CD4-positive, alpha-beta memory T cell (primary cell): ENCODE data around the gene JPH4. TPM values are rescaled to one million over a fixed set of nuclear protein-coding genes. Genes with fewer than 3 reads are reported as not detected.

Experiments
- CTCF ChIA-PET: fragments of 350-600 bp; sonication (Branson Sonifier 250); formaldehyde crosslinking; loops from one replicate; lab custom pipeline; 2021; ENCODE audit warnings: inconsistent platforms; ENCODE audit not compliant: partially characterized antibody; lab: Charles Lee
- POLR2A ChIA-PET: fragments of 350-600 bp; sonication (Branson Sonifier 250); formaldehyde crosslinking; loops from one replicate; lab custom pipeline; 2021; ENCODE audit not compliant: partially characterized antibody; lab: Charles Lee
- DNase-seq, 5 donors: peaks; one replicate each; pipeline versions ENCODE4 v3.0.0 to v3.0.0-alpha.2; 2020 to 2022; ENCODE audit warnings: mixed read lengths in 1 of 5
- H3K27ac ChIP-seq: one replicate; pipeline ENCODE4 v1.7.0; 2013; ENCODE audit warnings: low read depth, low read length
- H3K27me3 ChIP-seq: 2 replicates; pipeline ENCODE4 v1.7.0; 2013; ENCODE audit warnings: mild to moderate bottlenecking, low read length, moderate library complexity; ENCODE audit not compliant: insufficient read depth
- H3K36me3 ChIP-seq: 2 replicates; pipeline ENCODE4 v1.7.0; 2013; ENCODE audit warnings: mild to moderate bottlenecking, low read length, moderate library complexity; ENCODE audit not compliant: insufficient read depth
- H3K4me1 ChIP-seq: 2 replicates; pipeline ENCODE4 v1.7.0; 2013; ENCODE audit warnings: mild to moderate bottlenecking, low read length, moderate library complexity; ENCODE audit not compliant: insufficient read depth
- H3K4me3 ChIP-seq, 2 donors: one replicate each; pipeline ENCODE4 v1.7.0; 2013; ENCODE audit warnings: low read length in 2 of 2, mild to moderate bottlenecking in 1 of 2
- H3K9me3 ChIP-seq, 2 donors: one replicate each; pipeline ENCODE4 v1.7.0; 2013; ENCODE audit warnings: low read length in 2 of 2, control low read depth in 1 of 2; ENCODE audit not compliant: control insufficient read depth in 1 of 2
- H3K27ac Mint-ChIP-seq, 7 donors: one replicate each; pipeline ENCODE4 v1.8.0; 2020 to 2021; ENCODE audit warnings: mixed read lengths in 7 of 7, mild to moderate bottlenecking in 6 of 7, inconsistent platforms in 3 of 7, moderate library complexity in 3 of 7
- H3K27me3 Mint-ChIP-seq, 2 donors: one replicate each; pipeline ENCODE4 v1.8.0; 2020 to 2021; ENCODE audit warnings: mixed read lengths in 2 of 2
- H3K36me3 Mint-ChIP-seq, 2 donors: one replicate each; pipeline ENCODE4 v1.8.0; 2020 to 2021; ENCODE audit warnings: mixed read lengths in 2 of 2, inconsistent platforms in 1 of 2, mild to moderate bottlenecking in 1 of 2
- H3K4me1 Mint-ChIP-seq, 4 donors: one replicate each; pipeline ENCODE4 v1.8.0; 2020 to 2021; ENCODE audit warnings: mixed read lengths in 4 of 4, mild to moderate bottlenecking in 1 of 4
- H3K4me3 Mint-ChIP-seq, 8 donors: one replicate each; pipeline ENCODE4 v1.8.0; 2020 to 2021; ENCODE audit warnings: mixed read lengths in 8 of 8, mild to moderate bottlenecking in 7 of 8, moderate library complexity in 6 of 8, inconsistent platforms in 3 of 8
- H3K9me3 Mint-ChIP-seq, 8 donors: one replicate each; pipeline ENCODE4 v1.8.0; 2020 to 2021; ENCODE audit warnings: mixed read lengths in 8 of 8, mild to moderate bottlenecking in 5 of 8, inconsistent platforms in 3 of 8, moderate library complexity in 1 of 8
- intact Hi-C: fragments of 100-400 bp; cut with micrococcal nuclease; formaldehyde crosslinking; loops from one replicate; pipeline ENCODE4 v1.15.1; 2023
- polyA plus RNA-seq, 2 donors: library from polyadenylated mRNA; unstranded; fragments of 300-500 nt; fragmentation: Illumina TruSeq; gene quantifications; one replicate each; pipeline ENCODE4 v1.2.3, GENCODE V29; 2021
- total RNA-seq, 2 experiments: library from RNA; stranded (reverse); gene quantifications; one replicate each; pipeline ENCODE4 v1.2.3, GENCODE V29; 2021

The JPH4 gene
- total and polyA plus RNA-seq, 4 experiments from 2014 or later: 0.08 TPM; not detected in 3

GRCh38 chr14:23557946-23558345, 20.6 kb downstream of the JPH4 start:
- no peak overlapping the region for H3K4me3 ChIP-seq
- Mint-ChIP-seq H3K27ac (peak overlapping the region; percentile 43 to 93 (median 87)), H3K36me3 (peaks cover 22 to 37% of the 10 kb centered on the region in 2 donors), H3K9me3 (no peaks in the 10 kb centered on the region), H3K27me3 (no peaks in the 10 kb centered on the region), H3K4me3 (peak overlapping the region in 6 of 8 donors; percentile 37 to 80 (median 68)), H3K4me1 (peaks cover 17 to 37% (median 28%) of the 10 kb centered on the region in 4 donors)
- no peak overlapping the region for H3K27ac ChIP-seq
- no peaks in the 10 kb centered on the region for H3K9me3 ChIP-seq
- peaks cover 25% of the 10 kb centered on the region for H3K4me1 ChIP-seq
- no peaks in the 10 kb centered on the region for H3K27me3 ChIP-seq
- POLR2A ChIA-PET: interaction anchor here (1.0 to 3.7 kb wide), 3 partner anchors 8 to 556 kb away, joined by 3 to 44 read pairs (median 3); partner anchors contain the start of genes AP1G2 and DCAF11
- peaks cover 44% of the 10 kb centered on the region for H3K36me3 ChIP-seq
- CTCF ChIA-PET: interaction anchor here (1.2 to 9.5 kb wide), 9 partner anchors 8 to 231 kb away, joined by 3 to 174 read pairs (median 15); partner anchors contain the start of genes AP1G2 and ZFHX2
- DNase-seq: no peak
- intact Hi-C loops: loop anchor here (2.0 to 10.0 kb wide), 3 partner anchors 463 to 884 kb away; partner anchors contain the start of genes ACIN1, C14orf119, PSME1 and SDR39U1

GRCh38 chr14:23557521-23557920, 21.1 kb downstream of the JPH4 start:
- no peak for DNase-seq
- peak overlapping the region; percentile 31 to 81 (median 68) for H3K4me3 Mint-ChIP-seq
- H3K9me3 ChIP-seq: no peaks in the 10 kb centered on the region
- ChIA-PET CTCF (interaction anchor here (1.2 to 9.5 kb wide), 8 partner anchors 7 to 80 kb away, joined by 3 to 174 read pairs (median 18); partner anchors contain the start of genes AP1G2 and ZFHX2), POLR2A (interaction anchor here (1.7 to 3.7 kb wide), 2 partner anchors 10 to 557 kb away, joined by 3 to 44 read pairs; partner anchors contain the start of genes AP1G2 and DCAF11)
- H3K27ac Mint-ChIP-seq: peak overlapping the region; percentile 43 to 93 (median 87)
- no peaks in the 10 kb centered on the region for H3K27me3 Mint-ChIP-seq
- H3K4me1 Mint-ChIP-seq: peaks cover 15 to 33% (median 25%) of the 10 kb centered on the region in 4 donors
- H3K27ac ChIP-seq: no peak overlapping the region
- intact Hi-C loops: loop anchor here (2.0 to 10.0 kb wide), 3 partner anchors 463 to 885 kb away; partner anchors contain the start of genes ACIN1, C14orf119, PSME1 and SDR39U1
- H3K9me3 Mint-ChIP-seq: no peaks in the 10 kb centered on the region
- H3K27me3 ChIP-seq: no peaks in the 10 kb centered on the region
- peaks cover 25% of the 10 kb centered on the region for H3K4me1 ChIP-seq
- H3K36me3 Mint-ChIP-seq: peaks cover 18 to 33% of the 10 kb centered on the region in 2 donors
- H3K4me3 ChIP-seq: no peak overlapping the region
- H3K36me3 ChIP-seq: peaks cover 42% of the 10 kb centered on the region

- H3K9me3 Mint-ChIP-seq: no peaks in the 10 kb centered on the region
- H3K4me1 Mint-ChIP-seq: peaks cover 15 to 36% (median 27%) of the 10 kb centered on the region in 4 donors
- H3K36me3 ChIP-seq: peaks cover 36% of the 10 kb centered on the region
- CTCF ChIA-PET: interaction anchor here (1.4 to 9.5 kb wide), 4 partner anchors 11 to 80 kb away, joined by 4 to 174 read pairs (median 54); partner anchors contain the start of gene AP1G2
- H3K36me3 Mint-ChIP-seq: peaks cover 18 to 32% of the 10 kb centered on the region in 2 donors
- H3K27ac Mint-ChIP-seq: peak overlapping the region; percentile 82 to 98 (median 97)
- H3K4me3 Mint-ChIP-seq: peak overlapping the region; percentile 95 to 99 (median 96)
- no peaks in the 10 kb centered on the region for H3K27me3 ChIP-seq
- no peaks in the 10 kb centered on the region for H3K9me3 ChIP-seq
- H3K27ac ChIP-seq: peak overlapping the region; percentile 86
- H3K4me1 ChIP-seq: peaks cover 28% of the 10 kb centered on the region
- no peak for DNase-seq
- intact Hi-C loops: loop anchor here (1.0 to 10.0 kb wide), 5 partner anchors 10 to 885 kb away; partner anchors contain the start of genes ACIN1, AP1G2, C14orf119 and NGDN
- H3K4me3 ChIP-seq: peak overlapping the region; percentile 84 to 97
- no peaks in the 10 kb centered on the region for H3K27me3 Mint-ChIP-seq
- POLR2A ChIA-PET: interaction anchor here (0.8 to 3.7 kb wide), 4 partner anchors 9 to 255 kb away, joined by 3 to 44 read pairs (median 4); partner anchors contain the start of genes AP1G2 and PABPN1
Measured at GRCh38 chr14:23556700-23557440, 21.7 kb downstream of the JPH4 start.

GRCh38 chr14:23555882-23556699, 22.5 kb downstream of the JPH4 start, which contains the start of gene THTPA:
Gene THTPA, plus strand, starts transcription at chr14:23556271. Its CDS starts 487 bp downstream, at chr14:23556758.
- Histone ChIP-seq H3K4me1 (peaks cover 33% of the 10 kb centered on the region), H3K27me3 (no peaks in the 10 kb centered on the region), H3K9me3 (no peaks in the 10 kb centered on the region), H3K4me3 (peak within 1 kb of the TSS; percentile 84 to 97), H3K27ac (peak within 1 kb of the TSS; percentile 86), H3K36me3 (peaks cover 28% of the 10 kb centered on the region)
- Mint-ChIP-seq H3K36me3 (peaks cover 13 to 25% of the 10 kb centered on the region in 2 donors), H3K27me3 (peaks cover 0 to 2% of the 10 kb centered on the region in 2 donors), H3K27ac (peak within 1 kb of the TSS; percentile 82 to 98 (median 97)), H3K4me3 (peak within 1 kb of the TSS; percentile 95 to 99 (median 96)), H3K9me3 (no peaks in the 10 kb centered on the region), H3K4me1 (peaks cover 15 to 44% (median 28%) of the 10 kb centered on the region in 4 donors)
- POLR2A ChIA-PET: interaction anchor here (0.6 to 3.7 kb wide), 11 partner anchors 8 to 686 kb away, joined by 3 to 44 read pairs (median 3); partner anchors contain the start of genes AP1G2, NGDN, PABPN1 and TINF2
- CTCF ChIA-PET: interaction anchor here (0.8 to 9.5 kb wide), 7 partner anchors 12 to 80 kb away, joined by 3 to 174 read pairs (median 14); partner anchors contain the start of gene AP1G2
- intact Hi-C loops: loop anchor here (1.0 to 10.0 kb wide), 5 partner anchors 11 to 886 kb away; partner anchors contain the start of genes ACIN1, AP1G2, C14orf119 and NGDN
- DNase-seq: peak; percentile 90 to 97 (median 92)

GRCh38 chr14:23555533-23555881, 23.1 kb downstream of the JPH4 start:
- no peak for DNase-seq
- Histone ChIP-seq H3K36me3 (peaks cover 23% of the 10 kb centered on the region), H3K27me3 (no peaks in the 10 kb centered on the region), H3K9me3 (no peaks in the 10 kb centered on the region), H3K4me1 (peaks cover 39% of the 10 kb centered on the region), H3K27ac (peak overlapping the region; percentile 86), H3K4me3 (peak overlapping the region; percentile 84 to 97)
- peaks cover 10 to 20% of the 10 kb centered on the region in 2 donors for H3K36me3 Mint-ChIP-seq
- CTCF ChIA-PET: interaction anchor here (0.8 to 4.1 kb wide), 4 partner anchors 12 to 79 kb away, joined by 3 to 24 read pairs (median 10); partner anchors contain the start of gene AP1G2
- peak overlapping the region; percentile 82 to 98 (median 97) for H3K27ac Mint-ChIP-seq
- H3K4me1 Mint-ChIP-seq: peaks cover 15 to 44% (median 28%) of the 10 kb centered on the region in 4 donors
- intact Hi-C loops: loop anchor here (5.0 to 10.0 kb wide), 2 partner anchors 461 to 887 kb away; partner anchors contain the start of genes ACIN1, C14orf119 and SDR39U1
- peaks cover 0 to 2% of the 10 kb centered on the region in 2 donors for H3K27me3 Mint-ChIP-seq
- H3K4me3 Mint-ChIP-seq: peak overlapping the region; percentile 95 to 99 (median 96)
- no peaks in the 10 kb centered on the region for H3K9me3 Mint-ChIP-seq
- POLR2A ChIA-PET: interaction anchor here (0.6 to 2.9 kb wide), 8 partner anchors 10 to 687 kb away, joined by 3 to 17 read pairs (median 4); partner anchors contain the start of genes AP1G2, NGDN, PABPN1 and TINF2
